ENCODE data around the gene AGBL3. TPM values are rescaled to one million over a fixed set of nuclear protein-coding genes. Genes with fewer than 3 reads are reported as not detected.

Gene AGBL3
- total and polyA plus RNA-seq, 2 of the 8 experiments (the other 6 are each of a cell fraction or from before 2014, with no cell fraction given), result 1.1 to 1.9 TPM

- DNase-seq (ENCODE audit: low read depth in 1 of 2, low spot score in 2 of 2) (no peak), FAIRE-seq (no peak)
- Histone ChIP-seq H3K4me2 (ENCODE audit: insufficient read depth in 1 of 2, low read depth in 2 of 2, low read length in 2 of 2) (no peak overlapping the region), H3K27me3 (replicated peaks in 1 of 4; ENCODE audit: control insufficient read depth in 3 of 4, extremely low read depth in 1 of 4, insufficient read depth in 3 of 4, low read length in 3 of 4) (no peaks in the 10 kb centered on the region), H2BK15ac (ENCODE audit: low read length) (no peak overlapping the region), H3K56ac (replicated peaks; ENCODE audit: insufficient read length, low read depth, low read length) (no peak overlapping the region), H4K5ac (ENCODE audit: insufficient read length, low read depth, low read length) (no peak overlapping the region), H2AK5ac (ENCODE audit: low read depth, low read length) (no peak overlapping the region), H2BK12ac (ENCODE audit: low read depth, low read length) (no peak overlapping the region), H3K79me2 (ENCODE audit: control insufficient read depth in 1 of 2, insufficient read depth in 2 of 2, low read length in 2 of 2) (peaks cover 0 to 16% of the 10 kb centered on the region in 2 experiments; a peak in 2 of 4 replicates), H3K9ac (replicated peaks in 1 of 4; ENCODE audit: extremely low read depth in 1 of 4, low read depth in 3 of 4, low read length in 3 of 4) (no peak overlapping the region), H3K18ac (ENCODE audit: extremely low read depth, low read length) (no peak overlapping the region), H3K23ac (ENCODE audit: insufficient read length) (no peak overlapping the region), H4K91ac (replicated peaks; ENCODE audit: insufficient read length, low read length) (no peak overlapping the region), H4K20me1 (replicated peaks in 1 of 2; ENCODE audit: control insufficient read depth in 1 of 2, insufficient read depth in 2 of 2, low read length in 2 of 2) (no peaks in the 10 kb centered on the region), H2AFZ (ENCODE audit: low read length) (no peak overlapping the region), H2BK20ac (ENCODE audit: low read length) (no peak overlapping the region), H3K14ac (ENCODE audit: insufficient read length) (no peak overlapping the region), H3K23me2 (ENCODE audit: low read depth, low read length) (peaks cover 5% of the 10 kb centered on the region), H3K36me3 (ENCODE audit: control insufficient read depth in 2 of 4, insufficient read depth in 4 of 4, low read length in 3 of 4) (peaks cover 0 to 9% (median 0%) of the 10 kb centered on the region in 4 experiments; a peak in 2 of 8 replicates), H3K79me1 (ENCODE audit: low read depth, low read length) (no peaks in the 10 kb centered on the region; the same call in 1 of the 2 replicates), H3K4me3 (ENCODE audit: extremely low read depth in 1 of 4, insufficient read depth in 2 of 4, low read depth in 3 of 4, low read length in 4 of 4) (no peak overlapping the region), H3K4me1 (replicated peaks in 1 of 4; ENCODE audit: control insufficient read depth in 3 of 4, insufficient read depth in 4 of 4, low read length in 3 of 4) (no peaks in the 10 kb centered on the region), H3K27ac (ENCODE audit: low read depth, low read length) (no peak overlapping the region), H2BK5ac (ENCODE audit: low read depth, low read length) (no peak overlapping the region), H3K9me3 (ENCODE audit: insufficient read depth in 2 of 2, low read depth in 1 of 2, low read length in 1 of 2) (no peaks in the 10 kb centered on the region), H4K8ac (ENCODE audit: extremely low read depth, insufficient read depth, low read length) (no peak overlapping the region), H3K4ac (replicated peaks; ENCODE audit: insufficient read length, low read depth, low read length) (no peak overlapping the region), H2BK120ac (replicated peaks; ENCODE audit: low read depth, low read length) (no peak overlapping the region)
- WGBS, 2 experiments (ENCODE audit: extremely low coverage in 1 of 2, insufficient coverage in 1 of 2, insufficient read length in 1 of 2, insufficient replicate concordance in 2 of 2, low coverage in 1 of 2, low lambda C conversion rate in 2 of 2, missing lambda C conversion rate in 1 of 2), result 96% methylated on average over 5 of the region's 5 CpGs; no CpG with 5 or more reads in 1 of the 2 experiments
- no peak for TF ChIP-seq SRF (IDR thresholded peaks at IDR 0.05; ENCODE audit: low read depth, low read length)
- TF ChIP-seq SP4 (IDR thresholded peaks at IDR 0.05; ENCODE audit: low read length), result no peak
- no peak for TF ChIP-seq POLR2A (IDR thresholded peaks at IDR 0.05; ENCODE audit: control extremely low read depth in 1 of 2, low read depth in 2 of 2, low read length in 2 of 2)
- no peak for TF ChIP-seq FOSL1 (IDR thresholded peaks at IDR 0.05; ENCODE audit: insufficient read depth, low read depth, low read length)
- no peak for TF ChIP-seq YY1 (IDR thresholded peaks at IDR 0.05; ENCODE audit: low read depth, low read length)
- no peak for TF ChIP-seq TBP (IDR thresholded peaks at IDR 0.05; ENCODE audit: low read depth, low read length)
- TF ChIP-seq POU5F1 (IDR thresholded peaks at IDR 0.05; ENCODE audit: low read depth, low read length), result no peak
- no peak for TF ChIP-seq MAX (IDR thresholded peaks at IDR 0.05)
- no peak for TF ChIP-seq BRCA1 (IDR thresholded peaks at IDR 0.05; ENCODE audit: low read depth, low read length)
- TF ChIP-seq CBX5 (IDR thresholded peaks at IDR 0.05; ENCODE audit: low read depth, low read length), result no peak
- no peak for TF ChIP-seq CEBPB (IDR thresholded peaks at IDR 0.05; ENCODE audit: low read depth, low read length)
- no peak for TF ChIP-seq SIRT6 (IDR thresholded peaks at IDR 0.05; ENCODE audit: low read length)
- no peak for TF ChIP-seq SP2 (IDR thresholded peaks at IDR 0.05; ENCODE audit: low read length)
- ChIA-PET CTCF (ENCODE audit: partially characterized antibody) (interaction anchor here (0.6 to 2.4 kb wide), 4 partner anchors 160 to 347 kb away, joined by 3 to 6 read pairs (median 4); partner anchors contain the start of gene TMEM140), POLR2A (ENCODE audit: partially characterized antibody) (interaction anchor here (0.6 to 0.8 kb wide), 3 partner anchors 122 to 255 kb away, joined by 3 read pairs; no protein-coding TSS in a partner anchor)
Observed at GRCh38 chr7:134988161-134988560, 1.9 kb downstream of the AGBL3 start.

Measured in H1 (cell line).